ENCODE results near the gene PHLPP2. TPM values are rescaled to one million over a fixed set of nuclear protein-coding genes. Genes with fewer than 3 reads are reported as not detected.

The PHLPP2 gene
- total RNA-seq, 1 donor from 2014 or later: 13.0 TPM

GRCh38 chr16:71732587-71732986 is 8.1 kb upstream of the PHLPP2 start:
- Mint-ChIP-seq H3K27me3 (ENCODE audit: unreplicated experiment) (no peaks in the 10 kb centered on the region), H3K36me3 (ENCODE audit: unreplicated experiment) (peaks cover 48% of the 10 kb centered on the region), H3K9me3 (ENCODE audit: unreplicated experiment) (no peaks in the 10 kb centered on the region), H3K4me1 (ENCODE audit: unreplicated experiment) (no peaks in the 10 kb centered on the region), H3K4me3 (ENCODE audit: unreplicated experiment) (no peak overlapping the region), H3K27ac (ENCODE audit: unreplicated experiment) (no peak overlapping the region)
- no peak for TF ChIP-seq CTCF (IDR thresholded peaks at IDR 0.05)
- no peak for DNase-seq (ENCODE audit: extremely low spot score, unreplicated experiment)

GRCh38 chr16:71727551-71728324 is 3.2 kb upstream of the PHLPP2 start:
- Mint-ChIP-seq H3K4me1 (ENCODE audit: unreplicated experiment) (peaks cover 8% of the 10 kb centered on the region), H3K36me3 (ENCODE audit: unreplicated experiment) (peaks cover 26% of the 10 kb centered on the region), H3K27me3 (ENCODE audit: unreplicated experiment) (no peaks in the 10 kb centered on the region), H3K9me3 (ENCODE audit: unreplicated experiment) (no peaks in the 10 kb centered on the region), H3K27ac (ENCODE audit: unreplicated experiment) (no peak overlapping the region), H3K4me3 (ENCODE audit: unreplicated experiment) (no peak overlapping the region)
- DNase-seq (ENCODE audit: extremely low spot score, unreplicated experiment): no peak
- no peak for TF ChIP-seq CTCF (IDR thresholded peaks at IDR 0.05)

- H3K27ac Mint-ChIP-seq (ENCODE audit: unreplicated experiment): no peak overlapping the region
- TF ChIP-seq CTCF (IDR thresholded peaks at IDR 0.05): no peak
- peaks cover 16% of the 10 kb centered on the region for H3K36me3 Mint-ChIP-seq (ENCODE audit: unreplicated experiment)
- no peaks in the 10 kb centered on the region for H3K9me3 Mint-ChIP-seq (ENCODE audit: unreplicated experiment)
- no peak for DNase-seq (ENCODE audit: extremely low spot score, unreplicated experiment)
- no peaks in the 10 kb centered on the region for H3K27me3 Mint-ChIP-seq (ENCODE audit: unreplicated experiment)
- peaks cover 19% of the 10 kb centered on the region for H3K4me1 Mint-ChIP-seq (ENCODE audit: unreplicated experiment)
- H3K4me3 Mint-ChIP-seq (ENCODE audit: unreplicated experiment): no peak overlapping the region
Observed at GRCh38 chr16:71726476-71727315, 2.2 kb upstream of the PHLPP2 start.

GRCh38 chr16:71723537-71724319 is 773 bp downstream of the PHLPP2 start:
- DNase-seq (ENCODE audit: extremely low spot score, unreplicated experiment): peak; percentile 93
- H3K9me3 Mint-ChIP-seq (ENCODE audit: unreplicated experiment): no peaks in the 10 kb centered on the region
- no peaks in the 10 kb centered on the region for H3K27me3 Mint-ChIP-seq (ENCODE audit: unreplicated experiment)
- peaks cover 3% of the 10 kb centered on the region for H3K36me3 Mint-ChIP-seq (ENCODE audit: unreplicated experiment)
- H3K4me1 Mint-ChIP-seq (ENCODE audit: unreplicated experiment): peaks cover 21% of the 10 kb centered on the region
- H3K27ac Mint-ChIP-seq (ENCODE audit: unreplicated experiment): peak overlapping the region; percentile 3
- peak overlapping the region; percentile 74 for H3K4me3 Mint-ChIP-seq (ENCODE audit: unreplicated experiment)
- no peak for TF ChIP-seq CTCF (IDR thresholded peaks at IDR 0.05)

All from osteocyte (in vitro differentiated cells).